ENCODE results near the gene RGS16. TPM values are rescaled to one million over a fixed set of nuclear protein-coding genes. Genes with fewer than 3 reads are reported as not detected.

Gene RGS16
- polyA plus RNA-seq, 1 donor (not counting 4 experiments of a cell fraction or from before 2014, with no cell fraction given) = 0.34 TPM

DNA sequence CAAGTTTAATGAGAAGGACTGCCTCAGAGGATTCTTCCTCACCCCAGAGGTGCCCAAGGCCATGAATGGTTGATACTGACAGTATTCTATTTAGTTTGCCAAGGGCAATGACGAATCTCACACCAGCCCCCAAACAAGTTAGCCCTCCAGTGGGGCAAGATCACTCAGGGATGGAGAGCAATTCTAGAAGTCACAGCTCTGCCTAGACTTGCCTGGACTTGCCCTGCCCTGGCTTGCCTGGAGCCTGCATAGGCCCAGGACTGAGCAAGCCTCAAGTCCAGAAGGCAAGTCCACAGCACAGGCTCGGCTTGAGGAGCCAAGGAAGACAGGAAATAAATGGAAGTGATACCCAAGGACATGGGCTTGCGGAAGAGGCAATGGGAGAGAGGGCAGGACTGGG is 39.5 kb upstream of the RGS16 start:
- Histone ChIP-seq H3K27ac (ENCODE audit: control insufficient read depth, insufficient read depth, low read length) (peak overlapping the region; percentile 8), H3K9me1 (ENCODE audit: control insufficient read depth, extremely low read depth, insufficient read depth, low read length) (no peaks in the 10 kb centered on the region), H3K79me2 (ENCODE audit: control insufficient read depth, insufficient read depth, low read length) (no peaks in the 10 kb centered on the region), H3K27me3 (ENCODE audit: control insufficient read depth, extremely low read depth, insufficient read depth, low read length) (no peaks in the 10 kb centered on the region), H3K4me1 (ENCODE audit: control insufficient read depth, extremely low read depth, insufficient read depth, low read length) (peaks cover 12% of the 10 kb centered on the region), H3K4me3 (ENCODE audit: control insufficient read depth in 2 of 3, extremely low read depth in 1 of 3, insufficient read depth in 2 of 3, low read depth in 1 of 3, low read length in 3 of 3) (no peak overlapping the region), H4K20me1 (ENCODE audit: control insufficient read depth, extremely low read depth, insufficient read depth, low read length) (no peaks in the 10 kb centered on the region), H3K4me2 (ENCODE audit: control insufficient read depth, extremely low read depth, insufficient read depth, low read depth, low read length) (peak overlapping the region; percentile 45), H3K9me3 (ENCODE audit: control insufficient read depth, low read depth, low read length) (no peaks in the 10 kb centered on the region), H3K36me3 (ENCODE audit: control insufficient read depth in 2 of 2, extremely low read depth in 1 of 2, insufficient read depth in 2 of 2, low read length in 2 of 2) (no peaks in the 10 kb centered on the region), H2AFZ (ENCODE audit: control insufficient read depth, low read length) (peak overlapping the region; percentile 76), H3K9ac (ENCODE audit: control insufficient read depth, extremely low read depth, insufficient read depth, low read length) (no peak overlapping the region)
- DNase-seq (ENCODE audit: low read depth, low spot score) (peak; percentile 84), FAIRE-seq (peak; percentile 77)
- dilution Hi-C loops (cut with MboI; ENCODE audit: extremely low pct_ligation_motif_present, low sequenced_read_pairs) = no loop called here
- TF ChIP-seq EZH2 (IDR thresholded peaks at IDR 0.05; ENCODE audit: low read length) = no peak
- TF ChIP-seq, protein P1, sequence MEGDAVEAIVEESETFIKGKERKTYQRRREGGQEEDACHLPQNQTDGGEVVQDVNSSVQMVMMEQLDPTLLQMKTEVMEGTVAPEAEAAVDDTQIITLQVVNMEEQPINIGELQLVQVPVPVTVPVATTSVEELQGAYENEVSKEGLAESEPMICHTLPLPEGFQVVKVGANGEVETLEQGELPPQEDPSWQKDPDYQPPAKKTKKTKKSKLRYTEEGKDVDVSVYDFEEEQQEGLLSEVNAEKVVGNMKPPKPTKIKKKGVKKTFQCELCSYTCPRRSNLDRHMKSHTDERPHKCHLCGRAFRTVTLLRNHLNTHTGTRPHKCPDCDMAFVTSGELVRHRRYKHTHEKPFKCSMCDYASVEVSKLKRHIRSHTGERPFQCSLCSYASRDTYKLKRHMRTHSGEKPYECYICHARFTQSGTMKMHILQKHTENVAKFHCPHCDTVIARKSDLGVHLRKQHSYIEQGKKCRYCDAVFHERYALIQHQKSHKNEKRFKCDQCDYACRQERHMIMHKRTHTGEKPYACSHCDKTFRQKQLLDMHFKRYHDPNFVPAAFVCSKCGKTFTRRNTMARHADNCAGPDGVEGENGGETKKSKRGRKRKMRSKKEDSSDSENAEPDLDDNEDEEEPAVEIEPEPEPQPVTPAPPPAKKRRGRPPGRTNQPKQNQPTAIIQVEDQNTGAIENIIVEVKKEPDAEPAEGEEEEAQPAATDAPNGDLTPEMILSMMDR (optimal IDR thresholded peaks at IDR 0.05 in 1 of 3, IDR thresholded peaks at IDR 0.05 in 1 of 3, conservative IDR thresholded peaks at IDR 0.05 in 1 of 3; ENCODE audit: extremely low read depth in 1 of 3, insufficient read depth in 2 of 3, low read length in 3 of 3) = no peak

- no peak overlapping the region for H3K9ac ChIP-seq (ENCODE audit: control insufficient read depth, extremely low read depth, insufficient read depth, low read length)
- no peak overlapping the region for H3K4me2 ChIP-seq (ENCODE audit: control insufficient read depth, extremely low read depth, insufficient read depth, low read depth, low read length)
- dilution Hi-C loops (cut with MboI; ENCODE audit: extremely low pct_ligation_motif_present, low sequenced_read_pairs) = no loop called here
- DNase-seq (ENCODE audit: low read depth, low spot score) = no peak
- no peak overlapping the region for H3K4me3 ChIP-seq (ENCODE audit: control insufficient read depth in 2 of 3, extremely low read depth in 1 of 3, insufficient read depth in 2 of 3, low read depth in 1 of 3, low read length in 3 of 3)
- H3K9me1 ChIP-seq (ENCODE audit: control insufficient read depth, extremely low read depth, insufficient read depth, low read length) = no peaks in the 10 kb centered on the region
- H3K79me2 ChIP-seq (ENCODE audit: control insufficient read depth, insufficient read depth, low read length) = no peaks in the 10 kb centered on the region
- FAIRE-seq = no peak
- no peaks in the 10 kb centered on the region for H3K36me3 ChIP-seq (ENCODE audit: control insufficient read depth in 2 of 2, extremely low read depth in 1 of 2, insufficient read depth in 2 of 2, low read length in 2 of 2)
- no peak overlapping the region for H3K27ac ChIP-seq (ENCODE audit: control insufficient read depth, insufficient read depth, low read length)
- H2AFZ ChIP-seq (ENCODE audit: control insufficient read depth, low read length) = no peak overlapping the region
- no peaks in the 10 kb centered on the region for H4K20me1 ChIP-seq (ENCODE audit: control insufficient read depth, extremely low read depth, insufficient read depth, low read length)
- H3K4me1 ChIP-seq (ENCODE audit: control insufficient read depth, extremely low read depth, insufficient read depth, low read length) = peaks cover 12% of the 10 kb centered on the region
- H3K9me3 ChIP-seq (ENCODE audit: control insufficient read depth, low read depth, low read length) = no peaks in the 10 kb centered on the region
- H3K27me3 ChIP-seq (ENCODE audit: control insufficient read depth, extremely low read depth, insufficient read depth, low read length) = no peaks in the 10 kb centered on the region
- TF ChIP-seq, protein P1 (optimal IDR thresholded peaks at IDR 0.05 in 1 of 3, IDR thresholded peaks at IDR 0.05 in 1 of 3, conservative IDR thresholded peaks at IDR 0.05 in 1 of 3; ENCODE audit: extremely low read depth in 1 of 3, insufficient read depth in 2 of 3, low read length in 3 of 3) = no peak
- no peak for TF ChIP-seq EZH2 (IDR thresholded peaks at IDR 0.05; ENCODE audit: low read length)
Observed at GRCh38 chr1:182642461-182642860, 38.3 kb upstream of the RGS16 start.

All from keratinocyte (primary cell).